HepG2 (cell line): Measurements from ENCODE around the gene PPP4C. TPM values are rescaled to one million over a fixed set of nuclear protein-coding genes. Genes with fewer than 3 reads are reported as not detected.

Experiments
- BORCS8-MEF2B ChIP-seq: sonication (generic); formaldehyde crosslinking; IDR thresholded peaks from 2 replicates; pipeline ENCODE4 v1.8.0; 2022; ENCODE audit warnings: mild to moderate bottlenecking, missing genetic modification reagents
- EED ChIP-seq: sonication (generic); formaldehyde crosslinking; IDR thresholded peaks from 2 replicates; pipeline ENCODE4 v1.5.0; 2020; ENCODE audit warnings: mild to moderate bottlenecking, missing genetic modification reagents
- ESRRA ChIP-seq: sonication (generic); formaldehyde crosslinking; IDR thresholded peaks from 2 replicates; pipeline ENCODE4 v1.5.1; 2020; ENCODE audit warnings: mild to moderate bottlenecking, low read depth, missing genetic modification reagents
- GTF3A ChIP-seq: sonication (generic); formaldehyde crosslinking; conservative IDR thresholded peaks from 2 replicates; pipeline ENCODE4 v1.4.0; 2020; ENCODE audit warnings: mild to moderate bottlenecking, missing genetic modification reagents
- GZF1 ChIP-seq: sonication (generic); formaldehyde crosslinking; IDR thresholded peaks from 2 replicates; pipeline ENCODE4 v1.5.1; 2020; ENCODE audit warnings: mild to moderate bottlenecking, missing genetic modification reagents
- HDAC6 ChIP-seq: fragments of 200-600 bp; sonication (generic); IDR thresholded peaks from 2 replicates; pipeline ENCODE4 v1.7.0; 2017; ENCODE audit warnings: mild to moderate bottlenecking, antibody characterized with exemption, low read length, low read depth
- HIVEP1 ChIP-seq: sonication (generic); formaldehyde crosslinking; IDR thresholded peaks from 2 replicates; pipeline ENCODE4 v1.4.0; 2020; ENCODE audit warnings: mild to moderate bottlenecking, missing genetic modification reagents
- HOXA9 ChIP-seq: sonication (generic); formaldehyde crosslinking; IDR thresholded peaks from 2 replicates; pipeline ENCODE4 v1.8.1; 2022; ENCODE audit warnings: missing genetic modification reagents, mild to moderate bottlenecking, moderate library complexity, borderline replicate concordance
- KLF15 ChIP-seq: sonication (generic); formaldehyde crosslinking; IDR thresholded peaks from 2 replicates; pipeline ENCODE4 v1.8.1; 2023; ENCODE audit warnings: borderline replicate concordance, mild to moderate bottlenecking, inconsistent platforms, missing genetic modification reagents, mixed read lengths
- MXI1 ChIP-seq: IDR thresholded peaks from 3 replicates; pipeline ENCODE4 v1.6.1; 2012; ENCODE audit warnings: low read depth, low read length, inconsistent platforms, borderline replicate concordance
- MZF1 ChIP-seq: sonication (generic); formaldehyde crosslinking; IDR thresholded peaks from 2 replicates; pipeline ENCODE4 v1.8.1; 2023; ENCODE audit warnings: mild to moderate bottlenecking, missing genetic modification reagents, borderline replicate concordance
- RBFOX2 ChIP-seq: fragments of 200-400 bp; formaldehyde crosslinking; IDR thresholded peaks from 2 replicates; pipeline ENCODE4 v1.6.1; 2017; ENCODE audit warnings: low read depth, mild to moderate bottlenecking, low read length
- REXO4 ChIP-seq: sonication (generic); formaldehyde crosslinking; IDR thresholded peaks from 2 replicates; pipeline ENCODE4 v1.8.0; 2022; ENCODE audit warnings: missing genetic modification reagents, mild to moderate bottlenecking, borderline replicate concordance
- SRF ChIP-seq: IDR thresholded peaks from 2 replicates; pipeline ENCODE4 v1.6.1; 2011; ENCODE audit warnings: mild to moderate bottlenecking, low read depth, low read length, moderate library complexity
- ZFP1 ChIP-seq: IDR thresholded peaks from 2 replicates; pipeline ENCODE4 v1.6.1; 2016
- ZNF180 ChIP-seq: sonication (generic); formaldehyde crosslinking; IDR thresholded peaks from 2 replicates; pipeline ENCODE4 v1.4.0; 2020; ENCODE audit warnings: low read depth, missing genetic modification reagents, borderline replicate concordance
- ZNF235 ChIP-seq: sonication (generic); formaldehyde crosslinking; IDR thresholded peaks from 2 replicates; pipeline ENCODE4 v1.8.1; 2023; ENCODE audit warnings: mild to moderate bottlenecking, missing genetic modification reagents, borderline replicate concordance
- ZNF329 ChIP-seq: sonication (generic); formaldehyde crosslinking; IDR thresholded peaks from 2 replicates; pipeline ENCODE4 v1.9.0; 2021; ENCODE audit warnings: low read depth, mild to moderate bottlenecking, missing genetic modification reagents
- ZNF563 ChIP-seq: sonication (generic); formaldehyde crosslinking; IDR thresholded peaks from 2 replicates; pipeline ENCODE4 v1.8.0; 2022; ENCODE audit warnings: mild to moderate bottlenecking, moderate library complexity, missing genetic modification reagents
- ZSCAN29 ChIP-seq: sonication (generic); formaldehyde crosslinking; conservative IDR thresholded peaks from 2 replicates; pipeline ENCODE4 v1.4.0; 2020; ENCODE audit warnings: mild to moderate bottlenecking, missing genetic modification reagents
- polyA plus RNA-seq, 8 experiments: library from polyadenylated mRNA; depleted of rRNA in 3 of 8; stranded (reverse) in 7 of 8; unstranded in 1 of 8; fragments of >200 nt; fragmentation: Illumina TruSeq in 4 of 8; extraction: Trizol in 4 of 8; gene quantifications; 2 replicates each; pipeline versions ENCODE4 v1.2.1 to v1.2.3, GENCODE V29; 2011 to 2016; ENCODE audit warnings: low read depth in 4 of 8, missing spikeins in 1 of 8, mixed read lengths in 1 of 8; ENCODE audit not compliant: insufficient read depth in 1 of 8
- total RNA-seq, 5 experiments: library from RNA; depleted of rRNA; stranded (reverse); fragments of >200 nt; fragmentation: Illumina TruSeq; extraction: Trizol; gene quantifications; 2 replicates each; pipeline ENCODE4 v1.2.3, GENCODE V29; 2016; ENCODE audit warnings: low read depth in 1 of 5
- TF ChIP-seq, protein P1 (sequence below): sonication (generic); formaldehyde crosslinking; conservative IDR thresholded peaks from 2 replicates; pipeline ENCODE4 v1.8.0; 2022; ENCODE audit warnings: low read depth, missing genetic modification reagents
- TF ChIP-seq, protein P2 (sequence below), 2 experiments: sonication (generic) in 1 of 2; formaldehyde crosslinking in 1 of 2; IDR thresholded peaks; 2 replicates each; pipeline versions ENCODE4 v1.4.0 to v1.6.1; 2016 to 2020; ENCODE audit warnings: borderline replicate concordance in 1 of 2, low read depth in 1 of 2, mild to moderate bottlenecking in 1 of 2, missing genetic modification reagents in 1 of 2

PPP4C gene
- total and polyA plus RNA-seq, 2 of the 13 experiments (the other 11 are each of a cell fraction or from before 2014, with no cell fraction given): 176 to 220 TPM

DNA sequence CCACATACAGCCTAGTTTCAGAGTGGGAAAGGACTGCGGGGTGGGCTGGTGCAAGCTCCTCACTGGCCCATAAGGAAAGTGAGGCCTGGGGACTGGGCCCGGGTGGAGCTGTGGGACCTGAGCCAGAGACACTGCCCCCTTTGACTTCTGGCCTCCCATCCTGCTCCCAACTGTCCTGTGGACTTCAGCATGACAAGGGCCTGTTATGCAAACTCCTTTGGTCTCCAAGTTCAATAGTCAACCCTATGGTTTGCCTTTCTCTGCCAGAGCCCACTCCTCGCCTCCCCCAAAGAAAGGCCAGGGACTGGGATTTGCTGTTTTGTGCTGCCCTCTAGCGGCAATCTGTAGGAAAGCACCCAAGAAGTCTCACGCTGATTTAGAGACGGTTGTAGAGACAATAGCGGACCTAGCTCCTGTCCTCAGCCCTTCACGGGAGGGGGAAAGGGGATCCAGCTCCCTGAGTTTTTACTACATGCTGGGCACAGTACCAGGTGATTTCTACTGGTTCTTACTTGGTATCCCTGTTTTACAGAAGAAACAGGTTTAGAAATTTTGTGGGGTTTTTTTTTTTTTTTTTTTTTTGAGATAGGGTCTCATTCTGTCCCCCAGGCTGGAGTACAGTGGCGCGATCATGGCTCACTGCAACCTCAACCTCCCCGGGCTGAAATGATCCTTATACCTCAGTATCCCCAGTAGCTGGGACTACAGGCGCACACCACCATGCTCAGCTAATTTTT lies 43.5 kb upstream of the PPP4C start (continued):
- TF ChIP-seq ZNF563 (CRISPR knock-in tag) (no peak), REXO4 (CRISPR knock-in tag) (no peak), HIVEP1 (CRISPR knock-in tag) (no peak), BORCS8-MEF2B (CRISPR knock-in tag) (no peak), ZNF180 (CRISPR knock-in tag) (no peak), GZF1 (CRISPR knock-in tag) (peak; percentile 79; the same call in 1 of the 2 replicates), MZF1 (no peak), EED (CRISPR knock-in tag) (no peak), MXI1 (no peak), ZNF235 (CRISPR knock-in tag) (no peak), KLF15 (CRISPR knock-in tag) (no peak), HDAC6 (no peak), SRF (no peak), RBFOX2 (no peak), ZFP1 (CRISPR knock-in tag) (no peak), GTF3A (CRISPR knock-in tag) (no peak), HOXA9 (no peak), ZNF329 (CRISPR knock-in tag) (no peak), ZSCAN29 (CRISPR knock-in tag) (no peak), ESRRA (CRISPR knock-in tag) (no peak)
- TF ChIP-seq, protein P1, sequence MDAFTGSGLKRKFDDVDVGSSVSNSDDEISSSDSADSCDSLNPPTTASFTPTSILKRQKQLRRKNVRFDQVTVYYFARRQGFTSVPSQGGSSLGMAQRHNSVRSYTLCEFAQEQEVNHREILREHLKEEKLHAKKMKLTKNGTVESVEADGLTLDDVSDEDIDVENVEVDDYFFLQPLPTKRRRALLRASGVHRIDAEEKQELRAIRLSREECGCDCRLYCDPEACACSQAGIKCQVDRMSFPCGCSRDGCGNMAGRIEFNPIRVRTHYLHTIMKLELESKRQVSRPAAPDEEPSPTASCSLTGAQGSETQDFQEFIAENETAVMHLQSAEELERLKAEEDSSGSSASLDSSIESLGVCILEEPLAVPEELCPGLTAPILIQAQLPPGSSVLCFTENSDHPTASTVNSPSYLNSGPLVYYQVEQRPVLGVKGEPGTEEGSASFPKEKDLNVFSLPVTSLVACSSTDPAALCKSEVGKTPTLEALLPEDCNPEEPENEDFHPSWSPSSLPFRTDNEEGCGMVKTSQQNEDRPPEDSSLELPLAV (CRISPR knock-in tag): no peak
- TF ChIP-seq, protein P2, sequence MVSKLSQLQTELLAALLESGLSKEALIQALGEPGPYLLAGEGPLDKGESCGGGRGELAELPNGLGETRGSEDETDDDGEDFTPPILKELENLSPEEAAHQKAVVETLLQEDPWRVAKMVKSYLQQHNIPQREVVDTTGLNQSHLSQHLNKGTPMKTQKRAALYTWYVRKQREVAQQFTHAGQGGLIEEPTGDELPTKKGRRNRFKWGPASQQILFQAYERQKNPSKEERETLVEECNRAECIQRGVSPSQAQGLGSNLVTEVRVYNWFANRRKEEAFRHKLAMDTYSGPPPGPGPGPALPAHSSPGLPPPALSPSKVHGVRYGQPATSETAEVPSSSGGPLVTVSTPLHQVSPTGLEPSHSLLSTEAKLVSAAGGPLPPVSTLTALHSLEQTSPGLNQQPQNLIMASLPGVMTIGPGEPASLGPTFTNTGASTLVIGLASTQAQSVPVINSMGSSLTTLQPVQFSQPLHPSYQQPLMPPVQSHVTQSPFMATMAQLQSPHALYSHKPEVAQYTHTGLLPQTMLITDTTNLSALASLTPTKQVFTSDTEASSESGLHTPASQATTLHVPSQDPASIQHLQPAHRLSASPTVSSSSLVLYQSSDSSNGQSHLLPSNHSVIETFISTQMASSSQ (IDR thresholded peaks at IDR 0.05; ENCODE audit: low read depth): no peak
- TF ChIP-seq, protein P2 (CRISPR knock-in tag; IDR thresholded peaks at IDR 0.05; ENCODE audit: borderline replicate concordance): no peak
